GM13977 (cell line): Measurements from ENCODE around the gene MDK.

Experiments used
- DNase-seq: peaks from one replicate; pipeline ENCODE4 v3.0.0; 2012; ENCODE audit warnings: low spot score
- CTCF ChIP-seq: IDR thresholded peaks from 2 replicates; pipeline ENCODE4 v1.5.1; 2012; ENCODE audit warnings: mild to moderate bottlenecking, control low read depth; ENCODE audit not compliant: insufficient read depth; ENCODE audit errors: extremely low read depth, missing control alignments
- in situ Hi-C: fragments of 300-500 bp; cut with MboI; formaldehyde crosslinking; loops from one replicate; pipeline ENCODE4 v1.12.0; 2022; ENCODE audit warnings: low sequenced_read_pairs, low pct_unique_long_range_greater_than_20kb, mixed read lengths, inconsistent platforms; ENCODE audit not compliant: unreplicated experiment

MDK gene

GRCh38 chr11:46426233-46426991 is 44.9 kb downstream of the MDK start:
- in situ Hi-C loops, result no loop called here
- no peak for TF ChIP-seq CTCF
- DNase-seq, result no peak

- DNase-seq, result no peak
- in situ Hi-C loops, result no loop called here
- no peak for TF ChIP-seq CTCF
Measured at GRCh38 chr11:46427364-46427763, 45.9 kb downstream of the MDK start.

- TF ChIP-seq CTCF, result no peak
- DNase-seq, result no peak
Measured at GRCh38 chr11:46429717-46430116, 48.2 kb downstream of the MDK start.

GRCh38 chr11:46431211-46431610 is 49.7 kb downstream of the MDK start:
- TF ChIP-seq CTCF, result no peak
- in situ Hi-C loops, result no loop called here

More at GRCh38 chr11:46429717-46430116, 48.2 kb downstream of the MDK start:
- in situ Hi-C loops, result no loop called here

More at GRCh38 chr11:46431211-46431610, 49.7 kb downstream of the MDK start:
- no peak for DNase-seq
